ENCODE results near the gene PDE11A. TPM values are rescaled to one million over a fixed set of nuclear protein-coding genes. Genes with fewer than 3 reads are reported as not detected.

Gene PDE11A
- total RNA-seq, 4 donors from 2014 or later, result 0.37 to 1.2 (median 1.1) TPM; not detected in 1

- Histone ChIP-seq H3K27ac (no peak overlapping the region), H3K36me3 (no peaks in the 10 kb centered on the region), H3K27me3 (no peaks in the 10 kb centered on the region), H3K4me1 (no peaks in the 10 kb centered on the region), H3K9me3 (no peaks in the 10 kb centered on the region), H3K4me3 (no peak overlapping the region)
- DNase-seq, result no peak
- 72 to 83% methylated on average over 1 of the region's 1 CpG for WGBS, 2 donors (ENCODE audit: low coverage in 1 of 2)
- no peak for TF ChIP-seq POLR2AphosphoS5 (IDR thresholded peaks at IDR 0.05)
- no peak for TF ChIP-seq CTCF (IDR thresholded peaks at IDR 0.05)
- TF ChIP-seq EP300 (IDR thresholded peaks at IDR 0.05; ENCODE audit: low read depth), result no peak
- intact Hi-C loops (cut with DNase I; ENCODE audit: low total_unique reads) (no loop called here), in situ Hi-C loops (cut with MboI; ENCODE audit: low pct_ligation_motif_present in 1 of 4, low pct_unique_long_range_greater_than_20kb in 1 of 4, low sequenced_read_pairs in 3 of 4) (no loop called here)
These were observed 129.8 kb downstream of the PDE11A start for GRCh38 chr2:177942731-177943130.

- no peaks in the 10 kb centered on the region for H3K4me1 ChIP-seq
- no peaks in the 10 kb centered on the region for H3K9me3 ChIP-seq
- no peak for DNase-seq
- H3K36me3 ChIP-seq, result no peaks in the 10 kb centered on the region
- in situ Hi-C loops (cut with MboI; ENCODE audit: low pct_ligation_motif_present in 1 of 4, low pct_unique_long_range_greater_than_20kb in 1 of 4, low sequenced_read_pairs in 3 of 4) (no loop called here), intact Hi-C loops (cut with DNase I; ENCODE audit: low total_unique reads) (no loop called here)
- H3K27ac ChIP-seq, result no peak overlapping the region
- H3K27me3 ChIP-seq, result no peaks in the 10 kb centered on the region
- WGBS, 2 donors (ENCODE audit: low coverage in 1 of 2), result 78 to 80% methylated on average over 1 to 2 of the region's 2 CpGs
- TF ChIP-seq POLR2A (IDR thresholded peaks at IDR 0.05) (no peak), POLR2AphosphoS5 (IDR thresholded peaks at IDR 0.05) (no peak), EP300 (IDR thresholded peaks at IDR 0.05; ENCODE audit: low read depth) (no peak), CTCF (IDR thresholded peaks at IDR 0.05) (no peak)
- H3K4me3 ChIP-seq, result no peak overlapping the region
These were observed 133.4 kb downstream of the PDE11A start for GRCh38 chr2:177939211-177939610.

GRCh38 chr2:177930916-177931315 is 141.7 kb downstream of the PDE11A start:
- WGBS, 2 donors (ENCODE audit: low coverage in 1 of 2), result 78 to 95% methylated on average over 4 of the region's 4 CpGs

GRCh38 chr2:177929662-177930522 is 142.7 kb downstream of the PDE11A start:
- Histone ChIP-seq H3K36me3 (no peaks in the 10 kb centered on the region), H3K27ac (no peak overlapping the region), H3K9me3 (no peaks in the 10 kb centered on the region), H3K27me3 (no peaks in the 10 kb centered on the region), H3K4me1 (no peaks in the 10 kb centered on the region), H3K4me3 (no peak overlapping the region)
- no peak for DNase-seq
- intact Hi-C loops (cut with DNase I; ENCODE audit: low total_unique reads) (no loop called here), in situ Hi-C loops (cut with MboI; ENCODE audit: low pct_ligation_motif_present in 1 of 4, low pct_unique_long_range_greater_than_20kb in 1 of 4, low sequenced_read_pairs in 3 of 4) (no loop called here)
- WGBS, 2 donors (ENCODE audit: low coverage in 1 of 2), result 25 to 49% methylated on average over 2 of the region's 2 CpGs
- TF ChIP-seq POLR2A (IDR thresholded peaks at IDR 0.05) (no peak), POLR2AphosphoS5 (IDR thresholded peaks at IDR 0.05) (no peak), EP300 (IDR thresholded peaks at IDR 0.05; ENCODE audit: low read depth) (no peak), CTCF (IDR thresholded peaks at IDR 0.05) (no peak)

More at GRCh38 chr2:177930916-177931315, 141.7 kb downstream of the PDE11A start:
- intact Hi-C loops (cut with DNase I; ENCODE audit: low total_unique reads) (no loop called here), in situ Hi-C loops (cut with MboI; ENCODE audit: low pct_ligation_motif_present in 1 of 4, low pct_unique_long_range_greater_than_20kb in 1 of 4, low sequenced_read_pairs in 3 of 4) (no loop called here)
- Histone ChIP-seq H3K27me3 (no peaks in the 10 kb centered on the region), H3K27ac (no peak overlapping the region), H3K36me3 (no peaks in the 10 kb centered on the region), H3K4me3 (no peak overlapping the region), H3K9me3 (no peaks in the 10 kb centered on the region), H3K4me1 (no peaks in the 10 kb centered on the region)
- DNase-seq, result no peak
- TF ChIP-seq EP300 (IDR thresholded peaks at IDR 0.05; ENCODE audit: low read depth) (no peak), CTCF (IDR thresholded peaks at IDR 0.05) (no peak), POLR2AphosphoS5 (IDR thresholded peaks at IDR 0.05) (no peak), POLR2A (IDR thresholded peaks at IDR 0.05) (no peak)

Data from transverse colon (tissue), 4 donors.